Measurements from ENCODE around the gene EOMES. TPM values are rescaled to one million over a fixed set of nuclear protein-coding genes. Genes with fewer than 3 reads are reported as not detected.

The EOMES gene
- total RNA-seq, 4 donors from 2014 or later: 0.17 TPM; not detected in 3

DNA sequence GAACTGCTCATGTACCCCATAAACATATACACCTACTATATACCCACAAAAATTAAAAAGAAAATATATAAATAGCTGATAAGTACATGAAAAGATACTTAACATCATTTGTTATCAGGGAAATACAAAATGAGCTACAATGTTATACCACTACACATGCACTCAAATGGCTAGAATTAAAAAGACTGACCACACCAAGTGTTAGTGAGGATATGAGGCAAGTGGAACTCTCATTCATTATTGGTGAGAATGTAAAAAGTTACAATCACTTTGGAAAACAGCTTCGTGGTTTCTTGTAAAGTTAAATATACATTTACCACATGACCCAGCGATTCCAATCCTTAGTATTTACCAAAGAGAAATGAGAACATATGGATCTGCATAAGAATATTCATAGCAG is 26.5 kb downstream of the EOMES start:
- TF ChIP-seq EP300 (IDR thresholded peaks at IDR 0.05) (no peak), POLR2A (IDR thresholded peaks at IDR 0.05; ENCODE audit: low read depth) (no peak), POLR2AphosphoS5 (IDR thresholded peaks at IDR 0.05) (no peak)
- TF ChIP-seq, protein P1, sequence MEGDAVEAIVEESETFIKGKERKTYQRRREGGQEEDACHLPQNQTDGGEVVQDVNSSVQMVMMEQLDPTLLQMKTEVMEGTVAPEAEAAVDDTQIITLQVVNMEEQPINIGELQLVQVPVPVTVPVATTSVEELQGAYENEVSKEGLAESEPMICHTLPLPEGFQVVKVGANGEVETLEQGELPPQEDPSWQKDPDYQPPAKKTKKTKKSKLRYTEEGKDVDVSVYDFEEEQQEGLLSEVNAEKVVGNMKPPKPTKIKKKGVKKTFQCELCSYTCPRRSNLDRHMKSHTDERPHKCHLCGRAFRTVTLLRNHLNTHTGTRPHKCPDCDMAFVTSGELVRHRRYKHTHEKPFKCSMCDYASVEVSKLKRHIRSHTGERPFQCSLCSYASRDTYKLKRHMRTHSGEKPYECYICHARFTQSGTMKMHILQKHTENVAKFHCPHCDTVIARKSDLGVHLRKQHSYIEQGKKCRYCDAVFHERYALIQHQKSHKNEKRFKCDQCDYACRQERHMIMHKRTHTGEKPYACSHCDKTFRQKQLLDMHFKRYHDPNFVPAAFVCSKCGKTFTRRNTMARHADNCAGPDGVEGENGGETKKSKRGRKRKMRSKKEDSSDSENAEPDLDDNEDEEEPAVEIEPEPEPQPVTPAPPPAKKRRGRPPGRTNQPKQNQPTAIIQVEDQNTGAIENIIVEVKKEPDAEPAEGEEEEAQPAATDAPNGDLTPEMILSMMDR (IDR thresholded peaks at IDR 0.05): no peak
- no peak overlapping the region for H3K4me3 ChIP-seq
- H3K36me3 ChIP-seq: no peaks in the 10 kb centered on the region
- H3K27me3 ChIP-seq: no peaks in the 10 kb centered on the region
- intact Hi-C loops (cut with DNase I): no loop called here
- DNase-seq (ENCODE audit: extremely low spot score): no peak
- H3K27ac ChIP-seq (replicated peaks in 1 of 4): no peak overlapping the region
- H3K4me1 ChIP-seq: no peaks in the 10 kb centered on the region
- H3K9me3 ChIP-seq: peaks cover 0 to 13% (median 0%) of the 10 kb centered on the region in 4 donors
- 82% methylated on average over 2 of the region's 2 CpGs for WGBS

DNA sequence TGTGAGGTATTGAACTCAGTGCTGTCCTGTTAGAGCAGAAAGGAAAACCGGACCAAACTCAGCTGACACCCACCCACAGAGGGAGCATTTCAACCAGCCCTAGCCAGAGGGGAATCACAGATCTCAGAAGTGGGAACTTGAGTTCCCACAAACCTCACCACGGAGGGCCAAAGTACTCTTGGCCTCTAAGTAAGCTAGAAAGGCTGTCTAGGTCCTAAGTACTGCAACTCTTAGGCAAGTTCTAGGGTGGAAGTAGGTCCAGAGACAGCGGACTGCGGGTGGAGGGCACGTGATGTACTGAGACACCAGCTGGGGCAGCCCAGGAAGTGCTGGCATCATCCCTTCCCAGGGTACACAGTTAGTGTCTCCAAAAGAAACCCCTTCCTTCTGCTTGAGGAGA is 34.1 kb downstream of the EOMES start:
- TF ChIP-seq POLR2A (IDR thresholded peaks at IDR 0.05; ENCODE audit: low read depth) (no peak), POLR2AphosphoS5 (IDR thresholded peaks at IDR 0.05) (no peak), EP300 (IDR thresholded peaks at IDR 0.05) (no peak)
- TF ChIP-seq, protein P1 (IDR thresholded peaks at IDR 0.05): no peak
- intact Hi-C loops (cut with DNase I): loop anchor here (10.0 kb wide), 1 partner anchor 553 kb away; no protein-coding TSS in a partner anchor
- Histone ChIP-seq H3K27me3 (no peaks in the 10 kb centered on the region), H3K27ac (replicated peaks in 1 of 4) (no peak overlapping the region), H3K36me3 (no peaks in the 10 kb centered on the region), H3K4me3 (no peak overlapping the region), H3K9me3 (peaks cover 0 to 9% (median 6%) of the 10 kb centered on the region in 4 donors), H3K4me1 (no peaks in the 10 kb centered on the region)
- WGBS: 46% methylated on average over 2 of the region's 5 CpGs
- no peak for DNase-seq (ENCODE audit: extremely low spot score)

DNA sequence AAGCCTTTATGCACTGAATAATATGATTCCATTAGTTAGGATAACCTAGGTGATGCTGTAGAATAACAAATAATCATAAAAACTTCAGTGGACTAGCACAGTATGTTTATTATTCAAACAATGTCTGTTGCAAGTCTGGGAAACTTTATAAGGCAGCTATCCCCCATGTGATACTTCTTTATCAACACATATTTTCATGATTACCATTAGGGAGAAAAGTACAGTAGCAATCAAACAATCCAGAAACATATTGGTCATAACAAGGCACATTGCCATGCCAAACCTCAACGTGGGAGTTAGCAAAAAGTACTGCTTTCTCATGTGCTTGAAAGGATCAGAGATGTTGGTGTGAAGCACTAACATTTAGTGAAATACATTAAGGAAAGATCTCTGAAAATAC is 35.5 kb downstream of the EOMES start:
- 47% methylated on average over 1 of the region's 1 CpG for WGBS
- Histone ChIP-seq H3K27me3 (no peaks in the 10 kb centered on the region), H3K4me3 (no peak overlapping the region), H3K9me3 (peaks cover 0 to 9% (median 6%) of the 10 kb centered on the region in 4 donors), H3K4me1 (peaks cover 0 to 1% (median under 1%) of the 10 kb centered on the region in 4 donors), H3K36me3 (no peaks in the 10 kb centered on the region), H3K27ac (replicated peaks in 1 of 4) (no peak overlapping the region)
- intact Hi-C loops (cut with DNase I): loop anchor here (10.0 kb wide), 1 partner anchor 552 kb away; no protein-coding TSS in a partner anchor
- no peak for DNase-seq (ENCODE audit: extremely low spot score)
- no peak for TF ChIP-seq POLR2AphosphoS5 (IDR thresholded peaks at IDR 0.05)
- TF ChIP-seq, protein P1 (IDR thresholded peaks at IDR 0.05): no peak
- no peak for TF ChIP-seq EP300 (IDR thresholded peaks at IDR 0.05)
- TF ChIP-seq POLR2A (IDR thresholded peaks at IDR 0.05; ENCODE audit: low read depth): no peak

DNA sequence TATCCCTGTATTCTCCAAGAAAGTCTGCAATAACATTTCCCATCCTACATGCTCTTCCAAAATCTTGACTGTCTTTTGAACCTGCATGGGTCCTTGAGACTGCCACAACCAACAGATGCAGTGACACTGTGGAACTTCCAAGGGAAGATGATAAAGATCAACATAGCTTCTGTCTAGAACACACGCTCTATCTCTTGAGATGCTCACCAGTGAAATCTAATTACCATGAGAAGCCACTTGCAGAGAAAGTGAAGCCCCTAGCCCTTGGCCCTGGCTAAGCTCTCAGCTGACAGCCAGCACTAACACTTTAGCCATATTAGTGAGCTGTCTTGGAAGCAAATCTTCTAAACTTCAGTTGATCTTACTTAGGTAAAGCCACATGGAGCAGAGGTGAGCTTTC is 36.6 kb downstream of the EOMES start:
- peaks cover 0 to 12% (median 10%) of the 10 kb centered on the region in 4 donors for H3K4me1 ChIP-seq
- intact Hi-C loops (cut with DNase I): loop anchor here (10.0 kb wide), 1 partner anchor 551 kb away; no protein-coding TSS in a partner anchor
- H3K27ac ChIP-seq (replicated peaks in 1 of 4): no peak overlapping the region
- TF ChIP-seq, protein P1 (IDR thresholded peaks at IDR 0.05): no peak
- no peak for TF ChIP-seq POLR2A (IDR thresholded peaks at IDR 0.05; ENCODE audit: low read depth)
- no peak for TF ChIP-seq EP300 (IDR thresholded peaks at IDR 0.05)
- H3K36me3 ChIP-seq: no peaks in the 10 kb centered on the region
- DNase-seq (ENCODE audit: extremely low spot score): no peak
- no peak overlapping the region for H3K4me3 ChIP-seq
- peaks cover 0 to 7% (median 4%) of the 10 kb centered on the region in 4 donors for H3K9me3 ChIP-seq
- WGBS: 88% methylated on average over 1 of the region's 1 CpG
- H3K27me3 ChIP-seq: no peaks in the 10 kb centered on the region

DNA sequence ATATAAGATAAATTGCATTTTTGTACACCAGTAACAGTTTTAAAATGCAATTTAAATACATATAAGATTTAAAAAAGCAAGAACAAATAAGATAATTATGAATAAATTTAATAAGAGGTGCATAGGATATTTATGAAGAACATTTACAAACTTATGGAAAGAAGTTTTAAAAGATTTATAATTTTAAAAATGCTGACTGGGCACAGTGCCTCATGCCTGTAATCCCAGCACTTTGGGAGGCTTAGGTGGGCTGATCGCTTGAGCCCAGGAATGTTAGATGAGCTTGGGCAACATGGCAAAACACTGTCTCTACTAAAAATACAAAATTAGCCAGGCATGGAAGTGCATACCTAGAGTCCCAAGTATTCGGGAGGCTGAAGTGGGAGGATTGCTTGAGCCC is 37.8 kb downstream of the EOMES start:
- intact Hi-C loops (cut with DNase I): loop anchor here (5.0 to 10.0 kb wide), 2 partner anchors 372 to 550 kb away; no protein-coding TSS in a partner anchor
- Histone ChIP-seq H3K27ac (replicated peaks in 1 of 4) (no peak overlapping the region), H3K4me1 (peaks cover 0 to 13% (median 10%) of the 10 kb centered on the region in 4 donors), H3K27me3 (no peaks in the 10 kb centered on the region), H3K36me3 (no peaks in the 10 kb centered on the region), H3K4me3 (no peak overlapping the region), H3K9me3 (peaks cover 0 to 3% (median 0%) of the 10 kb centered on the region in 4 donors)
- TF ChIP-seq, protein P1 (IDR thresholded peaks at IDR 0.05): no peak
- TF ChIP-seq EP300 (IDR thresholded peaks at IDR 0.05) (no peak), POLR2AphosphoS5 (IDR thresholded peaks at IDR 0.05) (no peak)
- 88% methylated on average over 2 of the region's 2 CpGs for WGBS
- no peak for DNase-seq (ENCODE audit: extremely low spot score)

Data from esophagus muscularis mucosa (tissue), 4 donors.